ENCODE data around the gene AGAP1.

DNA sequence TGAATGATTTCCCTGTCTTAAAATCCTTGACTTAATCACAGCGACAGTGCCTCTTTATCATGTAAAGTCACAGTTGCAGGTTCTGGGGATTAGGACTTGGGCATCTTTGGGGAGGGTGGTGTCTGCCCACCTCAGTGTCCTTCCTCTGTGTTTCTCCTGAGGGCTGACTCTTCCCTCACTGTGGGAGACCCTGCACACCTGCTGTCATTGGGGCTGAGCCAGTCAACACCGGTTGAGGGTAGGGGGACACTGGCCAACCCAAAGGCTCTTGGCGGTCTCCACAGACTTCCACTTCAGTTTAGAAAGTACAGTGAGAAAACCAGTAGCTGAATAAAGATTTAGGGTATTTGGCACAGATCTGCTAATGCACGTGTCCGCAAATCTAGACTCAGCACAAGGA is 36.9 kb downstream of the AGAP1 start:
- TF ChIP-seq, protein P1, sequence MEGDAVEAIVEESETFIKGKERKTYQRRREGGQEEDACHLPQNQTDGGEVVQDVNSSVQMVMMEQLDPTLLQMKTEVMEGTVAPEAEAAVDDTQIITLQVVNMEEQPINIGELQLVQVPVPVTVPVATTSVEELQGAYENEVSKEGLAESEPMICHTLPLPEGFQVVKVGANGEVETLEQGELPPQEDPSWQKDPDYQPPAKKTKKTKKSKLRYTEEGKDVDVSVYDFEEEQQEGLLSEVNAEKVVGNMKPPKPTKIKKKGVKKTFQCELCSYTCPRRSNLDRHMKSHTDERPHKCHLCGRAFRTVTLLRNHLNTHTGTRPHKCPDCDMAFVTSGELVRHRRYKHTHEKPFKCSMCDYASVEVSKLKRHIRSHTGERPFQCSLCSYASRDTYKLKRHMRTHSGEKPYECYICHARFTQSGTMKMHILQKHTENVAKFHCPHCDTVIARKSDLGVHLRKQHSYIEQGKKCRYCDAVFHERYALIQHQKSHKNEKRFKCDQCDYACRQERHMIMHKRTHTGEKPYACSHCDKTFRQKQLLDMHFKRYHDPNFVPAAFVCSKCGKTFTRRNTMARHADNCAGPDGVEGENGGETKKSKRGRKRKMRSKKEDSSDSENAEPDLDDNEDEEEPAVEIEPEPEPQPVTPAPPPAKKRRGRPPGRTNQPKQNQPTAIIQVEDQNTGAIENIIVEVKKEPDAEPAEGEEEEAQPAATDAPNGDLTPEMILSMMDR (IDR thresholded peaks at IDR 0.05; ENCODE audit: low read depth, low read length, missing input control): no peak
- TF ChIP-seq GABPA (IDR thresholded peaks at IDR 0.05 in 1 of 2, conservative IDR thresholded peaks at IDR 0.05 in 1 of 2): no peak

All from liver (tissue), 3 donors.